Activated CD4-positive, alpha-beta T cell treated with anti-CD3 and anti-CD28 coated beads for 36 hours (primary cell): Measurements from ENCODE around the gene PRRT4. TPM values are rescaled to one million over a fixed set of nuclear protein-coding genes. Genes with fewer than 3 reads are reported as not detected.

Experiments used
- ATAC-seq: fragments of 200-7000 bp; cut with Tn5 transposase; one replicate; pipeline ENCODE4 v1.10.0; 2021; ENCODE audit warnings: mild to moderate bottlenecking, moderate library complexity
- CTCF ChIA-PET: fragments of 350-600 bp; sonication (Branson Sonifier 250); formaldehyde crosslinking; loops from one replicate; lab custom pipeline; 2021; ENCODE audit warnings: antibody characterized with exemption; lab: Charles Lee
- POLR2A ChIA-PET: fragments of 350-600 bp; sonication (Branson Sonifier 250); formaldehyde crosslinking; loops from one replicate; lab custom pipeline; 2021; ENCODE audit warnings: antibody characterized with exemption, inconsistent platforms; lab: Charles Lee
- DNase-seq: peaks from one replicate; pipeline ENCODE4 v3.0.0-alpha.2; 2020
- H3K27ac Mint-ChIP-seq: one replicate; pipeline ENCODE4 v1.8.0; 2021; ENCODE audit warnings: mixed read lengths
- H3K27me3 Mint-ChIP-seq: one replicate; pipeline ENCODE4 v1.8.0; 2021; ENCODE audit warnings: mixed read lengths
- H3K36me3 Mint-ChIP-seq: one replicate; pipeline ENCODE4 v1.8.0; 2021; ENCODE audit warnings: low read depth, mixed read lengths
- H3K4me1 Mint-ChIP-seq: one replicate; pipeline ENCODE4 v1.8.0; 2021; ENCODE audit warnings: mixed read lengths
- H3K4me3 Mint-ChIP-seq: one replicate; pipeline ENCODE4 v1.8.0; 2021; ENCODE audit warnings: mild to moderate bottlenecking, moderate library complexity, mixed read lengths
- H3K9me3 Mint-ChIP-seq: one replicate; pipeline ENCODE4 v1.8.0; 2021; ENCODE audit warnings: low read depth, mixed read lengths
- intact Hi-C, 2 experiments: fragments of 100-400 bp; cut with DNase I in 1 of 2; cut with micrococcal nuclease in 1 of 2; formaldehyde crosslinking; loops; one replicate each; pipeline versions ENCODE4 v1.14.2 to v1.15.1; 2022 to 2024; cut with DNase I, micrococcal nuclease
- total RNA-seq, 2 experiments: library from RNA; stranded (reverse); gene quantifications; one replicate each; pipeline ENCODE4 v1.2.3, GENCODE V29; 2021

Gene PRRT4
- under 1 TPM; 0.23 to 0.39 TPM for total RNA-seq

DNA sequence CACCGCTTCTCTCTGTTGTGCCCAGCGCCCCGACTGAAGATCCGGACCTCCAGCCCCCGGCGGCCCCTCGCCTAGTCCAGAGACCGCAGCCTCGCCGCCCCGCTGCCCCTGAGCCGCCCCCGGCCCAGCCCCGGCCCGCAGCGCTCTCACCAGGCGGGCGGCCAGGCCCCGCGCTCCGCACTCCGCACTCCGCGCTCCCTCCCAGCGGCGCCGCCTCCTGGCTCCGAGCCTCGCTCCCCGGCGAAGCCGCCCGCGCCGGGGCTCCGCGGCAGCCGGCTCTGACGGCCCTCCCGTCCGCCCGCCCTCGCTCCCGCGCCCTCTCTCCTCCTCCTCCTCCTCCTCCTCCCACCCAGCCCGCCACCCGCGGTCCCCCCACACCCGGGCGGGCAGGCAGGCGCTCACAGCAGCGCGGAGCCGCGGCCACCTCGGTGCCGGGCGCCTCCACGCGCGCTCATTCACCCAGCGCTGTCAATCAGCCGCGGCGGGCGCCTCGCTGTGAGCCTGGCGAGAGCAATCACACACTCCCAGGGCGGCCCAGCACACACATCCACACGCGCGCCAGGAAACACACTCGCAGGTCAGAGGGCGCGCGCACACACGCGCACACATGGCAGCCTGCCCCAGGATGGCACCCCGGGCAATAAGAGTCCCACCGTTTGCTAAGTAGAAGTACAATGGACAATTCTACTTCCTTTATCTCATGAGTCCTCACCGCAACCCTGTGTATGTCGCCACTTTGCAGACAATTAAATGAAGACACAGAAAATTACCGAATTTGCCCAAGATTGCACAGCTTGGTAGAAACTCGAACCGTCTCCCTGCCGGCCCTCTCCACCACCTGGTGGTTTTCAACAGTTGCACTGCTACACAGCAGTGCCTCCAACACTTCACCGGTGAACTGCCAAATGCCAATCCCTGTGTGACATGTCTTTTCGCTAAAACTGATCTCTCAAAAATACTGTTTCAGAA lies at the start of gene PRRT4:
Gene PRRT4 (minus strand): TSS at position 280 of the 969 bp plus-strand sequence.
- peak within 1 kb of the TSS; percentile 64 for H3K27ac Mint-ChIP-seq
- POLR2A ChIA-PET, result interaction anchor here (1.0 kb wide), 1 partner anchor 18 kb away, joined by 3 read pairs; the partner anchor contains the start of gene RBM28
- intact Hi-C loops, result loop anchor here (1.0 to 2.0 kb wide), 3 partner anchors 13 to 98 kb away; partner anchors contain the start of gene HILPDA (in 1 of the 2)
- H3K36me3 Mint-ChIP-seq, result no peaks in the 10 kb centered on the region
- peaks cover 24% of the 10 kb centered on the region for H3K4me1 Mint-ChIP-seq
- H3K4me3 Mint-ChIP-seq, result peak within 1 kb of the TSS; percentile 68
- CTCF ChIA-PET, result interaction anchor here (1.5 to 2.6 kb wide), 4 partner anchors 10 to 25 kb away, joined by 3 to 28 read pairs (median 10); partner anchors contain the start of gene RBM28
- H3K9me3 Mint-ChIP-seq, result no peaks in the 10 kb centered on the region
- ATAC-seq (peak; percentile 53), DNase-seq (peak; percentile 59)
- peaks cover 48% of the 10 kb centered on the region for H3K27me3 Mint-ChIP-seq

DNA sequence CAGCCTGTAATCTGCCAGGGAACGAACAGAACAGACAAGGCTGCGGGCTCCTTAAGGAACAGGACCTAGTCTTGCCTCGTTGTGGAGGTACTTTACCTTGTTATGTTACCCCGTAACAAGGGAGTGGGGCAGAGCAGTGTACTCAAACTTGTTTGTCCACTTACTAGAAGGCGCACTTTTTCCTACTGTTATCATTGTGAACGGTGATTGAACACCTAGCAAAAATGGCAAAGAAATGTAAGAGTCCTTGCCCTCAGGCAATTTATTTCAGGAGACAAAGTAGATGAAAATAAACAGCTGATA lies 48.9 kb upstream of the PRRT4 start:
- H3K4me3 Mint-ChIP-seq, result peak overlapping the region; percentile 78
- ChIA-PET POLR2A (interaction anchor here (0.6 kb wide), 1 partner anchor 534 kb away, joined by 3 read pairs; no protein-coding TSS in a partner anchor), CTCF (interaction anchor here (1.0 to 13.2 kb wide), 5 partner anchors 8 to 45 kb away, joined by 3 to 185 read pairs (median 6); partner anchors contain the start of gene HILPDA)
- H3K27me3 Mint-ChIP-seq, result no peaks in the 10 kb centered on the region
- H3K27ac Mint-ChIP-seq, result peak overlapping the region; percentile 78
- peaks cover 23% of the 10 kb centered on the region for H3K4me1 Mint-ChIP-seq
- DNase-seq (no peak), ATAC-seq (no peak)
- no peaks in the 10 kb centered on the region for H3K9me3 Mint-ChIP-seq
- intact Hi-C loops, result loop anchor here (1.0 to 2.0 kb wide), 4 partner anchors 14 to 49 kb away; partner anchors contain the start of gene HILPDA (in 1 of the 2)
- no peaks in the 10 kb centered on the region for H3K36me3 Mint-ChIP-seq

DNA sequence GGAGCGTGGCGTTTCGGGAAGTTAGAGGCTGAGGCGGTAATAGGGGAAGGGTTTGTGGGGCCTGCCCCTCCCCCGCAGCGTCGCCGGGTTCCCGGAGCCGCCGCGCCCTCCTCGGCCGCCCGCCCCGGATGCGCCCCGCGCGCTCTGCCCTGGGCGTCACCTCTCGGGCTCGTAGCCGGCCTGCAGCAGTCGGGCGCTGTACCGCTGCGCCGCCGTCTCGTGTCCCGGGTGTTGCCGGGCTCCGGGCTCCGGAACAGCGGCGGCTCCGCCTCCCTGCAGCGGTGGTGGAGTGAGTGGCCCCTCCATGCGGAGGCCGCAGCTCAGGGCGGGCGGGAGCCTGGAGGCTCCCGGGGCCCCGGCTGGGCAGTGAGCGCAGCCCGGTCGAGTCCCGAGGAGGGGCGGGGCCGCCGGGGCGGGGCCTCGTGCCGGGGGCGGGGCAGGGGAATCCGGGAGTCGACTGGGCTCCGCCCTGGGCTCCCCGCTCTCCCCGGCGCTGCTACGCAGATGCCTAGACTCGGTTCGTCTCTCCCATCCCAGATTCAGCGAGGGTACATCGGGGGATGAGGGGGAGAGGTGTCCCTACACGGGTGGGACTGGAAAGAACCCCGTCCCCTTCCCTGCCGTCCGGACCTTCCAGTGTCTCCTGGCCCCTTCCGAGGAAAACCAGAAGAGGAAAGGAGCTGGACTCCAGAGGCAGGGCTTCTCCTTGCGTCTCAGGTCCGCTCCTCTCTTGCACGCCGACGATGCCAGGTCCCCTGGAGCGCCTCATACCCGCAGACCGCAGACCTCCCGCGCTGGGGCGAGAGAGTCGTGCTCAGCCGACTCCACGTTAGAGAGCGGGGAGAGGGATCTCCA lies 48.3 kb upstream of the PRRT4 start, which contains the start of gene IMPDH1:
Gene IMPDH1 (minus strand): TSS at position 387 of the 855 bp plus-strand sequence. CDS start 81 bp downstream, at position 306.
- DNase-seq, result peak; percentile 92
- Mint-ChIP-seq H3K4me3 (peak within 1 kb of the TSS; percentile 78), H3K27ac (peak within 1 kb of the TSS; percentile 78), H3K9me3 (no peaks in the 10 kb centered on the region), H3K27me3 (no peaks in the 10 kb centered on the region), H3K36me3 (no peaks in the 10 kb centered on the region), H3K4me1 (peaks cover 26% of the 10 kb centered on the region)
- CTCF ChIA-PET, result interaction anchor here (1.0 to 13.2 kb wide), 7 partner anchors 8 to 50 kb away, joined by 3 to 185 read pairs (median 6); partner anchors contain the start of gene HILPDA
- POLR2A ChIA-PET, result interaction anchor here (0.6 kb wide), 1 partner anchor 535 kb away, joined by 3 read pairs; no protein-coding TSS in a partner anchor
- intact Hi-C loops, result loop anchor here (1.0 to 5.0 kb wide), 9 partner anchors 15 to 823 kb away; partner anchors contain the start of genes ARF5 (in 1 of the 2), CALU (in 1 of the 2), CCDC136 (in 1 of the 2) and GCC1 (in 1 of the 2)
- peak; percentile 85 for ATAC-seq

DNA sequence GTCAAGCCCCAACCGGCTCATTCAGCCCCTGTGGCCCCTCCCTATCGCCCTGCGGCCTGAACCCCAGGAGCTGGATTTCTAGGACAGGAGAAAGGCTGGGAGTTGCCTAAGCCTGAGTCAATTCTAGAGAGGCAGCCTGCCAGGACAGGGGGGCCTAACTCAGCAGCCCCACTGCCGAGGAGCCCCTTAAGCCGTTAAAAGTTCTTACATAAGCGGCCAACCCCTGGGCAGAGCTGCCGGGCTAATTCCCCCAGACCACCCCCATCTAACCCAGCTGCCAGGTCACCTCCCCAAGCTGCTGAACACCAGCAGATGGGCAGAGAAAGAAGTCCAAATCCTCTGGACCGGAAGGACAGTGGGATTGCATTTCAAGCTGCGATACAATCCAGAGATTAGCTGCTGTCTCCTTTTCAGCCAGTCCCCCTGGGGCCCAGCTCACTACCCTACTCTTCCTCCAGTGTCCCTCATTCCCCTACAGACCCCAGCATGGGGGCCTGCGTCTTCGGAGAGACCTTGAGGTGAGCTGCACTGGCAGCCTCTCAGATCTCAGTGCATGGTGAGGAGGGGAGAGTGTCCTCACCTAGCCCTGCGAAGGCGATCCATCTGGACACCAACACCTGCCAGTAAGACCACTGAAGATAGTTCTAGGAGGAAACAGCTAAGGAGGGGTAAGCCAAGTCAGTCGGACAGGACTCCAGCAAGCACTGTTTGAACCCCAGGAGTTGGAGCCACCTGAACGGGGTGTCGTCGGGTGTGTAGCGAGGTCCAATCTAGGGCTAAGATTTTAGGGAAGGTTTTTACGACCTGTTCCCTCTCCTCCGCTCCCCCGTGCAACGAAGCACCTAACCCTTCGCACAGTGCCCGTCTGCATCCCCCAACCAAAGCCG lies 47.5 kb upstream of the PRRT4 start:
- ChIA-PET POLR2A (interaction anchor here (0.6 to 1.0 kb wide), 2 partner anchors 20 to 67 kb away, joined by 3 read pairs; partner anchors contain the start of gene METTL2B), CTCF (interaction anchor here (0.7 to 13.2 kb wide), 6 partner anchors 9 to 52 kb away, joined by 3 to 185 read pairs (median 5); no protein-coding TSS in a partner anchor)
- DNase-seq (no peak), ATAC-seq (no peak)
- Mint-ChIP-seq H3K27ac (peak overlapping the region; percentile 25), H3K36me3 (no peaks in the 10 kb centered on the region), H3K9me3 (no peaks in the 10 kb centered on the region), H3K27me3 (no peaks in the 10 kb centered on the region), H3K4me3 (peak overlapping the region; percentile 78), H3K4me1 (peaks cover 32% of the 10 kb centered on the region)
- intact Hi-C loops, result loop anchor here in 1 of 2 experiments (1.0 to 5.0 kb wide), 5 partner anchors 66 to 822 kb away; partner anchors contain the start of genes ARF5, CALU, CCDC136 and GCC1

GRCh38 chr7:128407751-128408708 lies 46.5 kb upstream of the PRRT4 start:
- Mint-ChIP-seq H3K4me1 (peaks cover 40% of the 10 kb centered on the region), H3K27ac (no peak overlapping the region), H3K9me3 (no peaks in the 10 kb centered on the region), H3K27me3 (no peaks in the 10 kb centered on the region), H3K36me3 (peaks cover 3% of the 10 kb centered on the region), H3K4me3 (peak overlapping the region; percentile 78)
- intact Hi-C loops, result loop anchor here in 1 of 2 experiments (5.0 kb wide), 1 partner anchor 821 kb away; the partner anchor contains the start of genes ARF5 and GCC1
- DNase-seq (no peak), ATAC-seq (no peak)
- CTCF ChIA-PET, result interaction anchor here (0.8 to 13.2 kb wide), 6 partner anchors 9 to 60 kb away, joined by 3 to 185 read pairs (median 4); no protein-coding TSS in a partner anchor
- POLR2A ChIA-PET, result interaction anchor here (1.0 to 1.4 kb wide), 2 partner anchors 64 to 68 kb away, joined by 3 to 6 read pairs; partner anchors contain the start of genes METTL2B and RBM28

DNA sequence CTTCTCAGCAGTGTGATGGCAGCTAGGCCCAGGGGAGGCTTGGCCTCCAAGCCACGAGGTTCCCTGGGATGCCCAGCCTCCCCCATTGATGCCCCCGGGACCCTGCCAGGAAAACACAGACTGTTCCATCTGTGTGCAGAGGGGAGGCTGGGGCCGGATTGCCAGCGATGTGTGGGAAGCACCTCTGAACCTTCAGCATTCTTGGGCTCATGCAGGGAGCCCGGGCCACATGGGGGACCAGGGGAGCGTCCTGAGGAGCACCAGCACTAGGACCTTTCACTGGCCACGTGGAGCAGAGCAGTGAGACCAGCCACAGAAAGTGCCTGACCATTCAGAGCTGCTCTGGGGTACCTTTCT lies 45.7 kb upstream of the PRRT4 start:
- ATAC-seq, result no peak
- intact Hi-C loops, result loop anchor here in 1 of 2 experiments (5.0 kb wide), 1 partner anchor 820 kb away; the partner anchor contains the start of genes ARF5 and GCC1
- Mint-ChIP-seq H3K36me3 (peaks cover 3% of the 10 kb centered on the region), H3K27ac (no peak overlapping the region), H3K27me3 (no peaks in the 10 kb centered on the region), H3K4me3 (no peak overlapping the region), H3K4me1 (peaks cover 44% of the 10 kb centered on the region), H3K9me3 (no peaks in the 10 kb centered on the region)
- DNase-seq, result no peak
- POLR2A ChIA-PET, result interaction anchor here (1.4 kb wide), 1 partner anchor 63 kb away, joined by 6 read pairs; the partner anchor contains the start of gene RBM28
- CTCF ChIA-PET, result interaction anchor here (0.6 to 13.2 kb wide), 3 partner anchors 9 to 21 kb away, joined by 3 to 185 read pairs (median 4); no protein-coding TSS in a partner anchor

DNA sequence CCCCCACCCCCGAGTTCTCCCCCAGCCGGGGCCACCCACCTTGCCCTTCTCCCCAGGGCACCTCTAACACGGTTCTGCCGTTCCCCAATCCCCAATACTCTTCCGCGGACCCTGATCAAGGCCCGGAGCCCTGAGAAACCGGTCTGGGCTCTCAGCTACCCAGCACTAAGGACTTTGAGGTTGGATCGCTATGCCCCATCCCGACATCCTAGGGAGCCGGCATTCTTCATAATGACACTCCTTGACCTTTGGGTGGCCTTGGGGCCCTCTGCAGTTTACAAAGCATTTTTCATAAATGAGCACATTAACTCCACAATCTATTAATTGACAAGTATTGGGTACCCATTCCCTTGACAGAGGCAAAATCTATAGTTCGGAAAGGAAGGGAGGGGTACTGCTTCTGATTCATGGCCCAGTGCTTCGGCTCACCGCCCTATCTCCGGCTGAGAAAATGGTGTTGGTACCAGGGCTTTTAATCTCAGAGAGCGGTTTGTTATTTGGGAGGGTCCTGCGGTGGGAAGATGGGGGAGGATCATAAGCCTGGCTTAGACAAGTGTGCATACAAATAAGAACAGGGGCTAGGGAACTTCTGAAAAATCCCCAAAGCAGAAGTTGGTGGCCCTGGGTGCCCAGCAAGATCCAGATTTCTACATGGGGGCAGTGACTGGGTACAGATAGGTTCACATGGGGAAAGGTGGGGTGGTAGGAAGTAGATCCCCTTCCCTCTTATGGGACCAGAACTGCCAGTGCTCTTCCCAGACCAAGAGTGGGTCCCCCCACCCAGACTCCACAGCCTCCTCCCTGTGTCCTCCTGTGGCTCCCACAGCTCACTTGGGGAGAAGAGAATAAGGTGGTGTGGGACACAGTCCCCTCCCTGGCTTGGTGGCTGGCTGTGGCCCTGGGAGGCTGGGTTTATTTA lies 45.1 kb upstream of the PRRT4 start:
- ChIA-PET CTCF (interaction anchor here (0.6 to 13.2 kb wide), 4 partner anchors 10 to 20 kb away, joined by 3 to 185 read pairs (median 4); no protein-coding TSS in a partner anchor), POLR2A (no interaction called here)
- ATAC-seq, result no peak
- peak overlapping the region; percentile 26 for H3K27ac Mint-ChIP-seq
- peaks cover 3% of the 10 kb centered on the region for H3K36me3 Mint-ChIP-seq
- intact Hi-C loops, result loop anchor here in 1 of 2 experiments (5.0 kb wide), 1 partner anchor 819 kb away; the partner anchor contains the start of genes ARF5 and GCC1
- DNase-seq, result no peak
- peak overlapping the region; percentile 70 for H3K4me3 Mint-ChIP-seq
- peaks cover 44% of the 10 kb centered on the region for H3K4me1 Mint-ChIP-seq
- H3K9me3 Mint-ChIP-seq, result no peaks in the 10 kb centered on the region
- H3K27me3 Mint-ChIP-seq, result no peaks in the 10 kb centered on the region
